PFSK-1 (cell line): ENCODE data around the gene HLCS.

Experiments used
- FOXP2 ChIP-seq: optimal IDR thresholded peaks from 2 replicates; pipeline ENCODE3; 2011; ENCODE audit warnings: borderline replicate concordance, control low read depth, inconsistent platforms; ENCODE audit not compliant: insufficient read depth; ENCODE audit errors: extremely low read length, extremely low read depth
- POLR2AphosphoS5 ChIP-seq: IDR thresholded peaks from 2 replicates; pipeline ENCODE4 v1.6.1; 2012; ENCODE audit warnings: low read depth, mild to moderate bottlenecking, control low read depth, low read length, moderate library complexity
- REST ChIP-seq, 2 experiments: IDR thresholded peaks; 2 replicates each; pipeline versions ENCODE4 v1.6.1 to v1.8.0; 2011 to 2012; ENCODE audit warnings: low read depth in 2 of 2, low read length in 2 of 2, control low read depth in 1 of 2, inconsistent platforms in 1 of 2, mild to moderate bottlenecking in 1 of 2, moderate library complexity in 1 of 2; ENCODE audit not compliant: insufficient read depth in 1 of 2
- SIN3A ChIP-seq: IDR thresholded peaks from 2 replicates; pipeline ENCODE4 v1.6.1; 2012; ENCODE audit warnings: mild to moderate bottlenecking, low read length, moderate library complexity, borderline replicate concordance; ENCODE audit not compliant: insufficient read depth
- TAF1 ChIP-seq: IDR thresholded peaks from 2 replicates; pipeline ENCODE4 v1.6.1; 2012; ENCODE audit warnings: low read length, control low read depth, borderline replicate concordance; ENCODE audit not compliant: insufficient read depth

HLCS gene

GRCh38 chr21:36803816-36804439, 162.5 kb downstream of the HLCS start:
- no peak for TF ChIP-seq TAF1
- no peak for TF ChIP-seq FOXP2

DNA sequence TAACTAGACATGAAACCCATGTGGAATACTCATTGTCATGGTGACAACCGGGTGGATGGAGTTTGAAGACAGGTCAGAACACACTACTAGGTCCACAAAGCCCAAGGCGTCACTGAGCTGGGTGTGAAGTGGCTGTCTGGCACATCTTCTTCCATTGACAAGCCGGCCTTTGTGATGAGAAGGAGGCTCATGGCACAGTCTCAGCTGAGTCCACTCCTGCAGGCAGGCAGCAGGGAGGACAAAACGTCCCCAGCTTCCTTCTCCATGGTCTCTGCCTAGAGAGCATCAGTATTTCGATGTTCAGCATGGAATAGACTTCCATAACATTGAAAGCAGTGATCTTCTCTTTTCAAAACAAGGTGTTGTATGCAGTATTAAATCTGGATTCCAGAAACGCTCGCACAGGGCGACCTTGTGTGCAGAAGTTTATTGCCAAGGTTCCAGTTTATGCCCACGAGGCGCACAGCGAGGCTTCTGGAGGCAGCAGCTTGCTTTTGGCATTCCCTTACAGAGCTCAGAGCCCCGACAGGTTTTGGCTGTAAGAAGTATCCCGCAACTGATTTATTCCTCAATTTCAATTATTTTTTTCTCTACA, 163.3 kb downstream of the HLCS start:
- no peak for TF ChIP-seq POLR2AphosphoS5
- TF ChIP-seq FOXP2, result no peak
- TF ChIP-seq REST (IDR thresholded peaks at IDR 0.05; ENCODE audit: insufficient read depth in 1 of 2, low read depth in 2 of 2, low read length in 2 of 2), result no peak
- no peak for TF ChIP-seq SIN3A

DNA sequence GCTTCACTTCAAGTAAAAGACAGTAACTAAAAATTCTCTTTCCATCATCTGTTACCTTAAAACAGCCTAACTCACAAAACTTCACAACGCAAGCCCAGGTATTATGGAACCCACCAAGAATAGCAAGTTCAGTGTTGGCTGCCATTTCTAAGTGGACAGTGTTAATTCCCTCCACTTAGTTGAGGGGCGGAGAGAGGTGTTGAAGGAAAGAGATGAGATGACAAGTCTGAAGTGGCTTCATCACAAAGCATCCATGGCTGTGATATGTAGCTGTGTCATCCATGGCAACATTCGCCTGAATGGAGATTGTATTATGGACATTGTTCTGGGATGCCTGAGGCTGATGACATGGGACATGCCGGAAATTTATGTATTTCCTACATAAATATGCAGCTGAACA, 165.7 kb downstream of the HLCS start:
- no peak for TF ChIP-seq SIN3A

DNA sequence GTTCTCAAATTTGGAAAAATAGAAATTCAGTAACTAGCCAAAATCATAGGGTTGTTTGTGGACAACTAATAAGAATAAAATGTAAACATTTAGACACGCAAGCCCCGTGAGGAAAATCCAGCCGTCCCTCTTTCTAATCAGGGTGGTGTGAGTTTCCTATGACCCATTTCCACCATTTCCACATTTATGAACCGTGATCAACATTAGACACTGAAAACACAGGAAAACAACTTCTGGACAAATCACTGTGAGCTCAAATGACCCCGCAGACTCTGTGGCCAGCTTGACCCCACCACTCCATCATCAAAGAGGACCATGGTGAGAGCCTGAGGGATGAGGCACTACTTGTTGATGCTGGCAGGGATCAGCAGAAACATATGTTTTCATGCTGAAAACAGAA, 166.6 kb downstream of the HLCS start:
- TF ChIP-seq SIN3A (no peak), TAF1 (no peak)

- no peak for TF ChIP-seq FOXP2
- TF ChIP-seq POLR2AphosphoS5, result no peak
- no peak for TF ChIP-seq SIN3A
- TF ChIP-seq TAF1, result no peak
- no peak for TF ChIP-seq REST (IDR thresholded peaks at IDR 0.05; ENCODE audit: insufficient read depth in 1 of 2, low read depth in 2 of 2, low read length in 2 of 2)
Observed at GRCh38 chr21:36798491-36798890, 168.0 kb downstream of the HLCS start.

DNA sequence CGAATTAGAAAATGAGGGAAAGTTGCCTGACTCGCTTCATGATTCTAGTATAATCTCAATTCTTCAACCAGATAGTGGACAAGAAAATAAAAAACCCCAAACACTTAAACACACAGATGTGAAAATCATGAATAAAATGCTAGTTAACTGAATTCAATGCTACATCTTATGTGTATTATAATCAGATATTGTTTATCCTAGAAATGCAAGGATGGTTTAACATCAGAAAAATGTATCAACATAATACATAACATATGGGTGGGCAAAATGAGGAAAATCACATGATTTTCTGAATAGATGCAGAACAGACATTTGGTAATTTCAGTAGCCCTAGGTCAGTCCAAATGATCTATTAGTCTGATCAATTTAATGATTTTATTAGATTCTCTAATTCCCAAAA, 170.4 kb downstream of the HLCS start:
- TF ChIP-seq TAF1 (no peak), REST (IDR thresholded peaks at IDR 0.05; ENCODE audit: insufficient read depth in 1 of 2, low read depth in 2 of 2, low read length in 2 of 2) (no peak), SIN3A (no peak), POLR2AphosphoS5 (no peak), FOXP2 (no peak)

GRCh38 chr21:36792505-36792967, 173.9 kb downstream of the HLCS start:
- TF ChIP-seq POLR2AphosphoS5 (no peak), TAF1 (no peak), SIN3A (no peak), FOXP2 (no peak), REST (IDR thresholded peaks at IDR 0.05; ENCODE audit: insufficient read depth in 1 of 2, low read depth in 2 of 2, low read length in 2 of 2) (no peak)
